Smooth muscle cell (in vitro differentiated cells): Measurements from ENCODE around the gene MYMK. TPM values are rescaled to one million over a fixed set of nuclear protein-coding genes. Genes with fewer than 3 reads are reported as not detected.

Experiments
- DNase-seq: peaks from one replicate; lab custom pipeline; 2025; ENCODE audit not compliant: unreplicated experiment; lab: John Stamatoyannopoulos, UW
- H2AFZ ChIP-seq: fragments of 200-600 bp; sonication (generic); 2 replicates; pipeline ENCODE4 v1.6.0; 2016; ENCODE audit warnings: antibody characterized with exemption, low read depth, mild to moderate bottlenecking
- H3F3A ChIP-seq: fragments of 200-600 bp; sonication (generic); 2 replicates; pipeline ENCODE4 v1.6.0; 2017; ENCODE audit warnings: antibody characterized with exemption, low read depth
- H3K27ac ChIP-seq: fragments of 200-600 bp; sonication (generic); 2 replicates; pipeline ENCODE4 v1.5.1; 2016; ENCODE audit warnings: low read depth, mild to moderate bottlenecking
- H3K27me3 ChIP-seq: fragments of 200-600 bp; sonication (generic); 2 replicates; pipeline ENCODE4 v1.6.1; 2016; ENCODE audit warnings: low read depth, mild to moderate bottlenecking
- H3K36me3 ChIP-seq: fragments of 200-600 bp; sonication (generic); 2 replicates; pipeline ENCODE4 v1.5.1; 2016; ENCODE audit warnings: low read depth
- H3K4me1 ChIP-seq: fragments of 200-600 bp; sonication (generic); 2 replicates; pipeline ENCODE4 v1.5.1; 2016; ENCODE audit warnings: low read depth
- H3K4me2 ChIP-seq: fragments of 200-600 bp; sonication (generic); 2 replicates; pipeline ENCODE4 v1.6.0; 2016; ENCODE audit warnings: mild to moderate bottlenecking
- H3K4me3 ChIP-seq: fragments of 200-600 bp; sonication (generic); 2 replicates; pipeline ENCODE4 v1.5.1; 2016; ENCODE audit warnings: mild to moderate bottlenecking
- H3K79me2 ChIP-seq: fragments of 200-600 bp; sonication (generic); 2 replicates; pipeline ENCODE4 v1.6.0; 2016; ENCODE audit warnings: low read depth, mild to moderate bottlenecking
- H3K9ac ChIP-seq: fragments of 200-600 bp; sonication (generic); 2 replicates; pipeline ENCODE4 v1.6.0; 2016; ENCODE audit warnings: low read depth
- H3K9me3 ChIP-seq: fragments of 200-600 bp; sonication (generic); replicated peaks from 2 replicates; pipeline ENCODE4 v1.5.1; 2016; ENCODE audit warnings: low read depth
- H4K20me1 ChIP-seq: fragments of 200-600 bp; sonication (generic); 2 replicates; pipeline ENCODE4 v1.6.0; 2016; ENCODE audit warnings: low read depth
- CTCF ChIP-seq: fragments of 200-600 bp; sonication (generic); IDR thresholded peaks from 2 replicates; pipeline ENCODE4 v1.5.1; 2017; ENCODE audit warnings: borderline replicate concordance, mild to moderate bottlenecking, antibody characterized with exemption; ENCODE audit not compliant: insufficient read depth, poor library complexity, severe bottlenecking
- WGBS: methylation state at CpG from one replicate; pipeline ENCODE4 v1.1.7; 2016; ENCODE audit warnings: low lambda C conversion rate; 5-methylcytosine and 5-hydroxymethylcytosine counted together
- polyA plus RNA-seq: library from polyadenylated mRNA; unstranded; fragments of >200 nt; fragmentation: Nextera tagmentation; extraction: Ambion mirVana; gene quantifications from 2 replicates; pipeline ENCODE4 v1.2.1, GENCODE V29; 2016
- total RNA-seq: library from RNA; depleted of rRNA; stranded (reverse); fragments of >200 nt; gene quantifications from 2 replicates; pipeline ENCODE4 v1.2.3, GENCODE V29; 2014

The MYMK gene
- total and polyA plus RNA-seq, 2 experiments from 2014 or later = not detected

DNA sequence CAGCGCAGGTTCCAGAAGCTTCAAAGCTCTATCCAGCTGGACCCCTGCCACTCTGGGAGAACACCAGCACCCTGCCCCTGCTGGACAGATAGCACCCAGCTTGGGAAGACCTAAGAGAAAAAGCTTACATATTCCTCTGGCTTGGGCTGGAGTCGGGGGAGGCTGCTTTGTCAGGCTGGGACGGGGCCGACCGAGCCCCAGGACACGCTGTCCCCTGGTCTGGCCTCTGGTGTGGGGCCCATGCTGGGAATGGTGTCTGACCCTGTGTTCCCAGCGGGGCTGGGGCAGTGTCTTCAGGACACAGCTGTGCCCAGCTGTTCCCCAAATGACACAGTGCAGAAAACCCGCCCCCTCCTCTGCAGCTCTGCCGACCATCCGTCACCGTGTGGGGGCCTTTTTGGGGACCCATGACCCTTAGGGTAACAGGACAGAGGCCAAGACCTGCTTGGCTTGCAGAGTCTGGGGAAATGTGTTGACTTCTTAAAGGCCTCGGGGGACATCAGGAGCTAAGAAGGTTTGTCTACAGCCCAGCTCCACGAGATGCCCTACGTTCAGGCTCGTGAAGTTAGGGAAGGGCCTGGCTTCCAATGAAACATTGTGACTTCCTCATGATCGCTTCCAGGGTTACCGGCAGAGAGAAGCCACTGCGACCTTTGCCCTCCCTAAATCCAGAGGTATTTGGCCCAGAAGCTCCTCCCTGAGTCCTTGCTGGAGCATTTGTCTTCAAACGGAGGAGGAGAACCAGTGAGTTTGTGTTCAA is 25.4 kb downstream of the MYMK start:
- H3K4me3 ChIP-seq = no peak overlapping the region
- H3K36me3 ChIP-seq = no peaks in the 10 kb centered on the region
- no peaks in the 10 kb centered on the region for H3K79me2 ChIP-seq
- H3K4me2 ChIP-seq = no peak overlapping the region
- no peaks in the 10 kb centered on the region for H3F3A ChIP-seq
- WGBS = 81% methylated on average over 19 of the region's 19 CpGs
- no peak overlapping the region for H3K9ac ChIP-seq
- H2AFZ ChIP-seq = no peak overlapping the region
- H4K20me1 ChIP-seq = no peaks in the 10 kb centered on the region
- no peaks in the 10 kb centered on the region for H3K4me1 ChIP-seq
- H3K27ac ChIP-seq = no peak overlapping the region
- no peak for TF ChIP-seq CTCF
- no peaks in the 10 kb centered on the region for H3K27me3 ChIP-seq
- no peaks in the 10 kb centered on the region for H3K9me3 ChIP-seq
- DNase-seq = no peak

- WGBS = 90% methylated on average over 35 of the region's 35 CpGs
- DNase-seq = no peak
- H3K36me3 ChIP-seq = no peaks in the 10 kb centered on the region
- no peak overlapping the region for H3K9ac ChIP-seq
- TF ChIP-seq CTCF = no peak
- H3K27me3 ChIP-seq = no peaks in the 10 kb centered on the region
- H3K4me3 ChIP-seq = no peak overlapping the region
- no peaks in the 10 kb centered on the region for H3K9me3 ChIP-seq
- H4K20me1 ChIP-seq = no peaks in the 10 kb centered on the region
- no peak overlapping the region for H3K27ac ChIP-seq
- H3F3A ChIP-seq = no peaks in the 10 kb centered on the region
- no peak overlapping the region for H3K4me2 ChIP-seq
- H2AFZ ChIP-seq = no peak overlapping the region
- H3K4me1 ChIP-seq = no peaks in the 10 kb centered on the region
- no peaks in the 10 kb centered on the region for H3K79me2 ChIP-seq
Observed at GRCh38 chr9:133496861-133497842, 27.6 kb downstream of the MYMK start.

GRCh38 chr9:133495327-133496293 is 29.1 kb downstream of the MYMK start:
- Histone ChIP-seq H3K27ac (no peak overlapping the region), H3K4me3 (no peak overlapping the region), H4K20me1 (no peaks in the 10 kb centered on the region), H3K9ac (no peak overlapping the region), H3K27me3 (no peaks in the 10 kb centered on the region), H2AFZ (no peak overlapping the region), H3K4me1 (no peaks in the 10 kb centered on the region), H3K4me2 (no peak overlapping the region), H3K9me3 (no peaks in the 10 kb centered on the region), H3K79me2 (no peaks in the 10 kb centered on the region), H3F3A (no peaks in the 10 kb centered on the region), H3K36me3 (no peaks in the 10 kb centered on the region)
- DNase-seq = no peak
- TF ChIP-seq CTCF = no peak
- WGBS = 96% methylated on average over 24 of the region's 24 CpGs
